ENCODE results near the gene AXIN1. TPM values are rescaled to one million over a fixed set of nuclear protein-coding genes. Genes with fewer than 3 reads are reported as not detected.

AXIN1 gene
- total and polyA plus RNA-seq, 2 donors (not counting 3 experiments of a cell fraction or from before 2014, with no cell fraction given) = 8.3 to 21.9 TPM

DNA sequence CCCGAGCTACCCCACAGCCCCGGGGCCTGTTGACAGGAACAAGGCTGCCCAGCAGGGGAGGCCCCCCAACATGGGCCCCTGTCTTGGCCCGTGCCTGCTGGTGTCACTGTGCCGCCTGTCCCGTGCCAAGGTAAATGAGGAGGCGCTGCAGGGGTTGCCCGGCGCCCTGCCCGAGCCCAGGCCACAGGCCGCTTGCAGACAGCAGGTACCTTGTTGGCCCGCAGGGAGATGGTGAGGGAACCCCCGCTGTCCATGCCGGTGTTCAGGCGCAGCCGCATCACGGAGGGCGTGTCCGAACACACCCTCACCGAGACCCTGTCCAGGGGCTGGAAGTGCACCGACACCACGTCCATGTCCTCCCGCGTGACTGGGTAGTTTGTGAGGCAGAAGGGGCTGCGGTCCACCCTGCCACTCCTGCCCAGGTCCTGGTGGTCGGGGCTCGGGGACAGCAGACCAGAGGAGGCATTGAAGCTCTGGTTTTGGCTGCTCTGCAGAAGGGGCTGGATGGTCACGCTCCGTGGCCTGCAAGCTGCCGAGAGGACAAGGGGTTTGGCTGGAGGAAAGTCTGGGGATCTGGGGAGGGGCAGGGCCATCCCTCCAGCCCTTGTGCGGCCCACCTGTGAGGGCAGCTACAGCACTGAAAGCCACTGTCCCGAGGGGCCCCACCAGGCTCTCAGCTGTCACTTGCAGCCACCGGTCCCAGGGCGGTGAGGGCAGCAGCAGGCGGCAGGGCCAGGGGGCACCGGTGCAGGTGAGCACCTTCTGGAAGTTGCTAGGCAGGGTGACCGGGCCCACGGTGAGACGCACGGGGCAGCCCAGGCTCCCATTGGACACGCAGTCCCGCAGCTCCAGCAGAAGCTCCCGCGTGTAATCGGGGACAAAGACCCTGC lies 23.6 kb upstream of the AXIN1 start:
- TF ChIP-seq MYC (IDR thresholded peaks at IDR 0.05; ENCODE audit: low read depth, low read length) (no peak), GATA2 (IDR thresholded peaks at IDR 0.05; ENCODE audit: insufficient read depth, insufficient read length, low read depth, low read length) (no peak), JUN (IDR thresholded peaks at IDR 0.05; ENCODE audit: borderline replicate concordance, insufficient read depth, insufficient read length, low read depth) (no peak), FOS (IDR thresholded peaks at IDR 0.05; ENCODE audit: borderline replicate concordance, insufficient read depth, low read length) (no peak), EZH2 (IDR thresholded peaks at IDR 0.05; ENCODE audit: borderline replicate concordance, low read depth, low read length, severe bottlenecking) (no peak), CTCF (IDR thresholded peaks at IDR 0.05; ENCODE audit: extremely low read depth in 1 of 2, insufficient read depth in 1 of 2, low read depth in 1 of 2, low read length in 2 of 2) (no peak), POLR2A (IDR thresholded peaks at IDR 0.05; ENCODE audit: low read depth, low read length) (no peak), POLR2AphosphoS5 (IDR thresholded peaks at IDR 0.05; ENCODE audit: insufficient read depth, low read depth, low read length) (no peak)
- TF ChIP-seq, protein P1, sequence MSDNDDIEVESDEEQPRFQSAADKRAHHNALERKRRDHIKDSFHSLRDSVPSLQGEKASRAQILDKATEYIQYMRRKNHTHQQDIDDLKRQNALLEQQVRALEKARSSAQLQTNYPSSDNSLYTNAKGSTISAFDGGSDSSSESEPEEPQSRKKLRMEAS (IDR thresholded peaks at IDR 0.05; ENCODE audit: insufficient read depth, insufficient read length) = no peak
- dilution Hi-C loops (cut with MboI; ENCODE audit: extremely low pct_ligation_motif_present, low sequenced_read_pairs) = no loop called here
- CTCF ChIA-PET = no interaction called here

More for the DNA sequence above, 23.6 kb upstream of the AXIN1 start:
- no peaks in the 10 kb centered on the region for H3K27me3 ChIP-seq (ENCODE audit: control insufficient read depth in 2 of 2, insufficient read depth in 2 of 2, low read length in 2 of 2)
- POLR2A ChIA-PET = no interaction called here
- peaks cover 7 to 48% of the 10 kb centered on the region in 2 experiments for H3K36me3 ChIP-seq (ENCODE audit: control insufficient read depth in 2 of 2, extremely low read depth in 1 of 2, insufficient read depth in 2 of 2, low read length in 2 of 2)
- DNase-seq (ENCODE audit: low read depth, low spot score) (no peak), FAIRE-seq (no peak)
- H2AFZ ChIP-seq (ENCODE audit: low read depth, low read length) = no peak overlapping the region
- no peak overlapping the region for H3K4me2 ChIP-seq (ENCODE audit: insufficient read depth, low read length)
- no peaks in the 10 kb centered on the region for H3K9me1 ChIP-seq (replicated peaks; ENCODE audit: control insufficient read depth, extremely low read depth, insufficient read depth, low read length)
- intact Hi-C loops (cut with micrococcal nuclease) = no loop called here
- H3K4me1 ChIP-seq (ENCODE audit: control insufficient read depth, extremely low read depth, insufficient read depth, low read length) = no peaks in the 10 kb centered on the region
- peaks cover 24% of the 10 kb centered on the region for H3K79me2 ChIP-seq (ENCODE audit: control insufficient read depth, insufficient read depth, low read length)
- H3K4me3 ChIP-seq (replicated peaks in 1 of 3; ENCODE audit: insufficient read depth in 1 of 3, low read depth in 1 of 3, low read length in 3 of 3) = no peak overlapping the region
- no peak overlapping the region for H3K27ac ChIP-seq (ENCODE audit: insufficient read depth, low read depth, low read length)
- TSS peak; percentile 12 for BruUV-seq (replicated peaks)
- no peaks in the 10 kb centered on the region for H3K9me3 ChIP-seq (replicated peaks; ENCODE audit: control insufficient read depth, insufficient read depth, low read length)
- no peak overlapping the region for H3K9ac ChIP-seq (replicated peaks; ENCODE audit: extremely low read depth, insufficient read depth, low read length)
- H4K20me1 ChIP-seq (replicated peaks; ENCODE audit: control insufficient read depth, extremely low read depth, insufficient read depth, low read length) = no peaks in the 10 kb centered on the region

Data from endothelial cell of umbilical vein (primary cell).